Stomach (tissue), 9 donors: ENCODE results near the gene CDC5L. TPM values are rescaled to one million over a fixed set of nuclear protein-coding genes. Genes with fewer than 3 reads are reported as not detected.

ENCODE experiments used
- DNase-seq, 2 donors: peaks; one replicate each; pipeline versions ENCODE4 v3.0.0 to v3.0.0-alpha.2; 2013 to 2019
- H3K27ac ChIP-seq, 5 donors: fragments of 200-600 bp in 4 of 5; sonication (generic) in 4 of 5; one replicate each; pipeline ENCODE4 v1.5.1; 2013 to 2019; ENCODE audit warnings: mild to moderate bottlenecking in 1 of 5, moderate library complexity in 1 of 5
- H3K27me3 ChIP-seq, 3 donors: fragments of 200-600 bp; sonication (generic); one replicate each; pipeline ENCODE4 v1.5.1; 2017 to 2019; ENCODE audit warnings: mixed run types in 1 of 3
- H3K36me3 ChIP-seq, 4 donors: fragments of 200-600 bp; sonication (generic); 1 replicate in 3 of 4; 2 replicates in 1 of 4; pipeline ENCODE4 v1.5.1; 2016 to 2019
- H3K4me1 ChIP-seq, 4 donors: fragments of 200-600 bp; sonication (generic); one replicate each; pipeline ENCODE4 v1.5.1; 2016 to 2019
- H3K4me3 ChIP-seq, 4 donors: fragments of 200-600 bp; sonication (generic) in 3 of 4; one replicate each; pipeline ENCODE4 v1.5.1; 2016 to 2019; ENCODE audit warnings: mild to moderate bottlenecking in 1 of 4
- H3K9me3 ChIP-seq, 4 donors: fragments of 200-600 bp; sonication (generic); one replicate each; pipeline ENCODE4 v1.5.1; 2016 to 2019
- CTCF ChIP-seq, 7 experiments: fragments of 450-650 bp in 4 of 7; fragments of 200-600 bp in 3 of 7; sonication (generic) in 3 of 7; IDR thresholded peaks; one replicate each; pipeline ENCODE4 v1.5.1; 2016 to 2019; ENCODE audit warnings: antibody characterized with exemption in 7 of 7, control low read depth in 2 of 7, mild to moderate bottlenecking in 1 of 7
- EP300 ChIP-seq: sonication (generic); formaldehyde crosslinking; IDR thresholded peaks from one replicate; pipeline ENCODE4 v1.6.1; 2017; ENCODE audit warnings: antibody characterized with exemption
- POLR2A ChIP-seq, 4 donors: fragments of 450-650 bp; IDR thresholded peaks; one replicate each; pipeline ENCODE4 v1.6.1; 2016; ENCODE audit warnings: antibody characterized with exemption in 4 of 4, control low read depth in 2 of 4, mild to moderate bottlenecking in 1 of 4, moderate library complexity in 1 of 4
- POLR2AphosphoS5 ChIP-seq, 3 donors: sonication (generic); formaldehyde crosslinking; IDR thresholded peaks; one replicate each; pipeline ENCODE4 v1.6.1; 2016; ENCODE audit warnings: antibody characterized with exemption in 3 of 3
- WGBS, 5 donors: extraction: QIAGEN DNeasy Blood & Tissue Kit in 3 of 5; methylation state at CpG; one replicate each; pipeline versions ENCODE4 v1.1.5 to v1.1.7; 2013 to 2018; 5-methylcytosine and 5-hydroxymethylcytosine counted together
- intact Hi-C: fragments of 100-400 bp; cut with DNase I; formaldehyde crosslinking; loops from one replicate; pipeline ENCODE4 v1.15.1; 2023; ENCODE audit warnings: low total_unique reads
- polyA plus RNA-seq, 3 donors: library from polyadenylated mRNA; stranded (reverse); fragments of 200-250 nt; gene quantifications; one replicate each; pipeline ENCODE4 v1.2.3, GENCODE V29; 2013
- total RNA-seq, 5 donors: library from RNA; depleted of rRNA; stranded (reverse); fragments of >200 nt; gene quantifications; one replicate each; pipeline versions ENCODE4 v1.1.0 to v1.2.3, GENCODE V29; 2014 to 2016
- donor health status: healthy with polysubstance abuse.
- donor health status: Bipolar disorder and iron deficiency.
- donor health status: healthy.

Gene CDC5L
- total and polyA plus RNA-seq, 8 donors = 4.9 to 29.2 (median 8.2) TPM

- H3K4me3 ChIP-seq = no peak overlapping the region
- H3K4me1 ChIP-seq = peaks cover 6 to 9% (median 7%) of the 10 kb centered on the region in 4 donors
- H3K27ac ChIP-seq = no peak overlapping the region
- no peaks in the 10 kb centered on the region for H3K9me3 ChIP-seq
- DNase-seq = no peak
- TF ChIP-seq CTCF (IDR thresholded peaks at IDR 0.05) (no peak), POLR2A (IDR thresholded peaks at IDR 0.05) (no peak), EP300 (no peak), POLR2AphosphoS5 (IDR thresholded peaks at IDR 0.05) (no peak)
- intact Hi-C loops = loop anchor here (10.0 kb wide), 2 partner anchors 1238 to 1458 kb away; no protein-coding TSS in a partner anchor
- H3K36me3 ChIP-seq = no peaks in the 10 kb centered on the region
- 89 to 98% (median 96%) methylated on average over 7 to 10 of the region's 10 CpGs for WGBS, 5 donors
- H3K27me3 ChIP-seq = no peaks in the 10 kb centered on the region
Observed at GRCh38 chr6:44476849-44477248, 89.3 kb downstream of the CDC5L start.

- TF ChIP-seq CTCF (IDR thresholded peaks at IDR 0.05) (no peak), POLR2A (IDR thresholded peaks at IDR 0.05) (no peak), POLR2AphosphoS5 (IDR thresholded peaks at IDR 0.05) (no peak), EP300 (no peak)
- Histone ChIP-seq H3K27me3 (no peaks in the 10 kb centered on the region), H3K9me3 (no peaks in the 10 kb centered on the region), H3K27ac (no peak overlapping the region), H3K36me3 (no peaks in the 10 kb centered on the region), H3K4me1 (peaks cover 6 to 9% (median 7%) of the 10 kb centered on the region in 4 donors), H3K4me3 (no peak overlapping the region)
- WGBS, 5 donors = 91 to 95% (median 93%) methylated on average over 4 to 5 of the region's 5 CpGs
- DNase-seq = no peak
- intact Hi-C loops = loop anchor here (10.0 kb wide), 2 partner anchors 1237 to 1457 kb away; no protein-coding TSS in a partner anchor
Observed at GRCh38 chr6:44477293-44477894, 89.9 kb downstream of the CDC5L start.

- DNase-seq = no peak
- peaks cover 6 to 9% (median 7%) of the 10 kb centered on the region in 4 donors for H3K4me1 ChIP-seq
- no peak for TF ChIP-seq POLR2AphosphoS5 (IDR thresholded peaks at IDR 0.05)
- no peak for TF ChIP-seq CTCF (IDR thresholded peaks at IDR 0.05)
- TF ChIP-seq EP300 = no peak
- H3K9me3 ChIP-seq = no peaks in the 10 kb centered on the region
- no peak overlapping the region for H3K4me3 ChIP-seq
- intact Hi-C loops = loop anchor here (10.0 kb wide), 2 partner anchors 1237 to 1457 kb away; no protein-coding TSS in a partner anchor
- H3K27me3 ChIP-seq = peaks cover 0 to 7% (median 0%) of the 10 kb centered on the region in 3 donors
- WGBS, 5 donors = 71 to 88% (median 79%) methylated on average over 2 to 3 of the region's 3 CpGs
- no peaks in the 10 kb centered on the region for H3K36me3 ChIP-seq
- H3K27ac ChIP-seq = no peak overlapping the region
Observed at GRCh38 chr6:44478158-44478557, 90.7 kb downstream of the CDC5L start.

- 48 to 59% (median 54%) methylated on average over 11 of the region's 11 CpGs for WGBS, 5 donors
- TF ChIP-seq EP300 (no peak), POLR2AphosphoS5 (IDR thresholded peaks at IDR 0.05) (no peak), POLR2A (IDR thresholded peaks at IDR 0.05) (no peak), CTCF (IDR thresholded peaks at IDR 0.05) (no peak)
- no peak for DNase-seq
- H3K36me3 ChIP-seq = no peaks in the 10 kb centered on the region
- H3K4me3 ChIP-seq = no peak overlapping the region
- intact Hi-C loops = loop anchor here (10.0 kb wide), 2 partner anchors 1236 to 1456 kb away; no protein-coding TSS in a partner anchor
- H3K9me3 ChIP-seq = no peaks in the 10 kb centered on the region
- H3K4me1 ChIP-seq = peaks cover 6 to 9% (median 7%) of the 10 kb centered on the region in 4 donors
- peaks cover 0 to 9% (median 0%) of the 10 kb centered on the region in 3 donors for H3K27me3 ChIP-seq
- no peak overlapping the region for H3K27ac ChIP-seq
Observed at GRCh38 chr6:44478591-44479254, 91.2 kb downstream of the CDC5L start.
